Astrocyte of the cerebellum (primary cell): ENCODE data around the gene DNAJC30.
"Not testable (repeated sequence)": the region's sequence is repeated elsewhere in the genome, so short reads cannot be mapped to it uniquely, and the experiment has no call there.

Source experiments
- DNase-seq: peaks from one replicate; pipeline ENCODE4 v3.0.0-alpha.2; 2011; ENCODE audit warnings: low read depth
- H3K4me3 ChIP-seq: 2 replicates; pipeline ENCODE4 v1.5.1; 2011; ENCODE audit warnings: mild to moderate bottlenecking, low read depth, low read length, moderate library complexity
- CTCF ChIP-seq: IDR thresholded peaks from 2 replicates; pipeline ENCODE4 v1.5.1; 2012; ENCODE audit warnings: low read length, low read depth, moderate library complexity, mild to moderate bottlenecking; ENCODE audit errors: missing control alignments
- in situ Hi-C: cut with HindIII; loops from 2 replicates; pipeline ENCODE4 v1.10.0; 2017; ENCODE audit warnings: low sequenced_read_pairs

Gene DNAJC30

GRCh38 chr7:73678862-73679261 lies 4.4 kb downstream of the DNAJC30 start:
- in situ Hi-C loops: no loop called here
- no peak overlapping the region for H3K4me3 ChIP-seq
- no peak for TF ChIP-seq CTCF
- DNase-seq: no peak

GRCh38 chr7:73676062-73676461 lies 7.2 kb downstream of the DNAJC30 start:
- DNase-seq, in situ Hi-C loops: not testable (repeated sequence)

DNA sequence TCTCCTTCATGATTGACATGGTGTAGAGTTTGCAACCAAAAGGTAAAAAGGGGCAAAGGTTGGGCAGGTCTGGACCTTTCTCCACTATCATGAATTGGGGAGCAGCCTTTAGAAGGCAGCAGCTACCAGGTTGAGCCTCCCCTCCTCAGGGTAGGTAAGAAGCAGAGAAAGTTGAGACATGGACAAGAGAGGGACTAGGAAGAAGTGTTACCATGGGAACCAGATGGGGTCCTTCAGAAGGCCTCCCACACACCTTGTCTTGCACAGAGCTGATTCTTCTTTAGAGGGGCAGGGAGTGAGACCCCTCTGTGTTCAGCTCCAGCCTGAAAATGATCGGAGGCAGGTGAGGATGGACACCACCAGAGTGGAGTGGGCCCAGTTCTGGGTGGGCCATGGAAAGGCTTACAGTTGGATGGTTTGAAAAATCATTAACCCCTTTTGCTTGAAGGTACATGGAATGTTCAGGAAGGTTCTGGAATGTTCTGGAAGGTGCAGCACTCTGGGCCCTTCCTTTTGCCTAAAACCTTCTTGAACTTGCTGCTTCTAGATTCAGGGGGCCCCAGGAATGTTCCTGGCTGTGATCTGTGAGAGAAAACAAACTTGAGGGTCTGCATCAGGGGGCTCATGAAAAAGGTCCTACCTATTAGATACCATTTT lies 8.7 kb downstream of the DNAJC30 start:
- TF ChIP-seq CTCF: no peak
- no peak for DNase-seq
- in situ Hi-C loops: loop anchor here (5.0 kb wide), 1 partner anchor 38 kb away; no protein-coding TSS in a partner anchor
- H3K4me3 ChIP-seq: no peak overlapping the region

More at GRCh38 chr7:73676062-73676461, 7.2 kb downstream of the DNAJC30 start:
- not testable (repeated sequence) for H3K4me3 ChIP-seq

- H3K4me3 ChIP-seq: no peak overlapping the region
- no peak for TF ChIP-seq CTCF
Measured at GRCh38 chr7:73671857-73672445, 11.3 kb downstream of the DNAJC30 start.

GRCh38 chr7:73671322-73671661 lies 12.0 kb downstream of the DNAJC30 start:
- in situ Hi-C loops: loop anchor here (5.0 kb wide), 1 partner anchor 41 kb away; no protein-coding TSS in a partner anchor
- no peak for TF ChIP-seq CTCF
- no peak for DNase-seq
- H3K4me3 ChIP-seq: no peak overlapping the region

More at GRCh38 chr7:73671857-73672445, 11.3 kb downstream of the DNAJC30 start:
- in situ Hi-C loops: loop anchor here (5.0 kb wide), 1 partner anchor 40 kb away; no protein-coding TSS in a partner anchor
- DNase-seq: no peak

- no peak for DNase-seq
- TF ChIP-seq CTCF: no peak
- in situ Hi-C loops: loop anchor here (5.0 kb wide), 1 partner anchor 42 kb away; no protein-coding TSS in a partner anchor
- H3K4me3 ChIP-seq: no peak overlapping the region
Measured at GRCh38 chr7:73669858-73670385, 13.3 kb downstream of the DNAJC30 start.

DNA sequence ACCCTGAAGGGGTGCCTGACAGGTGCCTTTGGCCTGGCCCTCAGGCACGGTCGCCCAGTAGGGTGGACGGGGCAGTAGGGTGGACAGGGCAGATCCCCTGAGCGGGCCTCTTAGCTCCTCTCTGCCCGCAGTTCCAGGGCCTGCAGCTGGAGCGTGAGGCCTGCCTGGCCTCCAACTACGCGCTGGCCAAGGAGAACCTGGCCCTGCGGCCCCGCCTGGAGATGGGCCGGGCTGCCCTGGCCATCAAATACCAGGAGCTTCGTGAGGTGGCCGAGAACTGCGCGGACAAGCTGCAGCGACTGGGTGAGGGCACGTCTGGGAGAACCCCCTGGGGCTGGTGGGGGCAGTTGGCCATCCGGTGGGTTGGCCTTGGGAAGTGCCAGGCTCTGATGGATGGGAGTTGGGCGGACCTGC lies 14.0 kb downstream of the DNAJC30 start:
- TF ChIP-seq CTCF: no peak
- DNase-seq: no peak
- H3K4me3 ChIP-seq: peak overlapping the region; percentile 66
- in situ Hi-C loops: no loop called here
